MG63 (cell line): ENCODE data around the gene PHACTR1. TPM values are rescaled to one million over a fixed set of nuclear protein-coding genes. Genes with fewer than 3 reads are reported as not detected.

Source experiments
- DNase-seq: peaks from one replicate; pipeline ENCODE4 v3.0.0-alpha.2; 2020
- H3K27me3 ChIP-seq: fragments of 250-450 bp; sonication (Bioruptor Pico); 2 replicates; pipeline ENCODE4 v1.5.1; 2020; ENCODE audit warnings: mild to moderate bottlenecking, moderate library complexity
- H3K36me3 ChIP-seq: fragments of 250-450 bp; sonication (Bioruptor Pico); 2 replicates; pipeline ENCODE4 v1.5.1; 2020; ENCODE audit warnings: mild to moderate bottlenecking, moderate library complexity
- H3K4me3 ChIP-seq: fragments of 250-450 bp; sonication (Bioruptor Pico); 2 replicates; pipeline ENCODE4 v1.5.1; 2020; ENCODE audit warnings: mild to moderate bottlenecking, moderate library complexity
- H3K9me3 ChIP-seq: fragments of 250-450 bp; sonication (Bioruptor Pico); 2 replicates; pipeline ENCODE4 v1.5.1; 2020; ENCODE audit warnings: mild to moderate bottlenecking, moderate library complexity
- total RNA-seq: library from RNA; depleted of rRNA; stranded (reverse); fragments of >200 nt; shearing (Covaris generic); gene quantifications from 2 replicates; pipeline ENCODE4 v1.2.3, GENCODE V29; 2014; ENCODE audit warnings: low replicate concordance

Gene PHACTR1
- total RNA-seq, 1 experiment from 2014 or later: 0.20 TPM

DNA sequence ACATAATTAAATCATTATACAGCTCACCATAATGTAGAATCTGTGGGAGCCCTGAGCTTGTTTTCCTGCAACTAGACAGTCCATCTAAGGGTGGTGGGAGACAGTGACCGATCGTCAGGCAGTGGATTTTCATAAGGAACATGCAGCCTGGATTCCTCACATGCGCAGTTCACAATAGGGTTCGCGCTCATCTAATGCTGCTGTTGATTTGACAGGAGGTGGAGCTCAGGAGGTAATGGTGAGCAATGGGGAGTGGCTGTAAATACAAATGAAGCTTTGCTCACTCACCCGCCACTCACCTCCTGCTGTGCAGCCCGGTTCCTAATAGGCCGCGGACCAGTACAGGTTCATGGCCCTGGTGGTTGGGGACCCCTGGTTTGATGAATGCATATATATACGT is 470.3 kb downstream of the PHACTR1 start:
- Histone ChIP-seq H3K9me3 (no peaks in the 10 kb centered on the region), H3K4me3 (no peak overlapping the region), H3K36me3 (no peaks in the 10 kb centered on the region), H3K27me3 (peaks cover 12% of the 10 kb centered on the region)
- no peak for DNase-seq

DNA sequence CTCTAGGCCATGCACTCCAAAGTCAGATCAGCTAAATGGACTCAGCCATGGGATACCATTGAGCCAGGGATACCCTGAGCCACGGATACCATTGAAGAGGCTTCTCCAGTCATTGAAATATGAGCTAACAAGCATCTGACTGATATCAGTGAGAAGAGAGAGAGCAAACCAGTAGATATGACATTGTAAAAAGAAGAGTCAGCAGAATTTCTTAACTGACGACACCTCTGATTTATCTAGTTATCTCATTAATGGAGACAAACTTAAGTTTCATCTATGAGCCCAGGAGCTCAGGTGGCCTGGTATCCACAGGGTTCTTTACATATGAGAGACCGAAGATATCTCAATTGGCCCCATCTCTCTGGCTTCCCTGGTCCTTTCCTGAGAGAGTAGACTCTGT is 471.1 kb downstream of the PHACTR1 start:
- DNase-seq: no peak
- Histone ChIP-seq H3K9me3 (no peaks in the 10 kb centered on the region), H3K4me3 (no peak overlapping the region), H3K36me3 (no peaks in the 10 kb centered on the region), H3K27me3 (peaks cover 15% of the 10 kb centered on the region)

DNA sequence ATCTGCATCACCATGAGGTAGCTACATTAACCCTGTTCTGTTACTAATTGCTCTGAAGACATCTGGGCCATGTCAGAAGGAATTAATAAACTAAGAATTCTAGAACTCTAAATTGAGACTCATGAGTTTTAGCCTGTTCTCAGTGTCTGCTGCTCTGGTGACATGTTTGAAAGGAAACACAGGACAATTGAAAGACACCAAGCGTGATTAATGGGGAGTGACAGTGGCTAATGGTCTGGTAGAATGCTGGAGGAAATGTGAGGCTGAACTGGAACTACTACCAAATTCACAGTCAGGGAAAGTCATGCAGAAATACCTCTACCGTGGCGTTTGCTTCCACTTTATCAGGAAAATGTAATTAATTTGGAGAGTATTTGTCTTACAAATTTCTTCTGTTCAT is 471.7 kb downstream of the PHACTR1 start:
- Histone ChIP-seq H3K27me3 (peaks cover 16% of the 10 kb centered on the region), H3K4me3 (no peak overlapping the region), H3K36me3 (no peaks in the 10 kb centered on the region), H3K9me3 (no peaks in the 10 kb centered on the region)
- no peak for DNase-seq

DNA sequence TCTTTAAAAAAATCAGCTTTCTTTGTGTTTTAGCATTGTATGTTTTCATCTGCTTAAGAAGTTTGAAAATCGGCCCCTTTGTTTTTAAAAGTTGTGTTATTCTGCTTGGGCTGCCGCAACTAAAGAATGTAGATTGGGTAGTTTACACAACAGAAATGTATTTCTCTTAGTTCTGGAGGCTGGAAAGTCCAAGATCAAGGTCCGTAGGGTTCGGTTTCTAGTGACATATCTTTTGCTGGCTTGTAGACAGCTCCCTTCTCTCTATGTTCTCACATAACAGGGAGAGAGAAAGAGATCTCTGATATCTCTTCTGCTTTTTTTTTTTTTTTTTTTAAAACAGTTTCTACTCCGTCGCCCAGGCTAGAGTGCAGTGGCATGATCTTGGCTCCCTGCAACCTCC is 473.1 kb downstream of the PHACTR1 start:
- Histone ChIP-seq H3K27me3 (peaks cover 16% of the 10 kb centered on the region), H3K36me3 (no peaks in the 10 kb centered on the region), H3K4me3 (no peak overlapping the region), H3K9me3 (no peaks in the 10 kb centered on the region)
- DNase-seq: no peak

DNA sequence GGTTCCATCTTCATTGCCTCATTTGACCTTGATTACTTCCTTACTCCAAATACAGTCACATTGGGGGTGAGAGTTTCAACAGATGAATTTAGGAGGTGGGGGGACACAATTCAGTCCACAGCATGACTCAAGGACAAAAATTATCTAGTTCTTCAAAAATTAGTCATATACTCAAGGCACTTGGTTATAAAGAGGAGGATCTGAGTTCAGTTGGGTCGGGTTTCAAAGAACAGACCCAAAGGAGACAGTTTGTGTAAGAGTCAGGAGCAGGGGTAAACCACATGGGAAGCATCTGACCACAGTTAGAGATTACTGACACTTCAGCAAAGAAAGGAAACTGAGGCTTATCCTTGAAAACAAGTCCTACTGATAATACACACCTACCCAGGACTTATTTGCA is 473.8 kb downstream of the PHACTR1 start:
- Histone ChIP-seq H3K4me3 (no peak overlapping the region), H3K36me3 (no peaks in the 10 kb centered on the region)
- no peak for DNase-seq

DNA sequence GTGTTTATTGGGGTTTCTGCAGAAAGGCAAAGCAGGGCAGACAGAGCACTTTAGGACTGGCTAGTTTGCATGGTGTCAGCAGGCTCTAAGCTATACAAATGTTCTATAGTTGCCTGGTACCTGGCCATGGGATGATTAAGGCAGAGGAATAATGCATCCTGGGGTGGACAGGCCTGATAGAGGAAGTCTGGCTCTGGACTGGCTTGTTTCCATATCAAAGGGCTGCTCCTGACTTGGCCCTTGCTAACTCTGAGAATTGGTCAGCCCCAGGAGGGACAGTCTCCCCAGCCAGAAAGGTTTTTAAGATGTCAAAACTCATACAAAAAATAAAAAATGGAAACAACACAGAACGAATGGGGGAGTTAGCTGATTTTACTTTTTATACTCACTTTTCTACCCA is 474.9 kb downstream of the PHACTR1 start:
- no peak for DNase-seq
- H3K4me3 ChIP-seq: no peak overlapping the region
- H3K36me3 ChIP-seq: no peaks in the 10 kb centered on the region
- H3K27me3 ChIP-seq: peaks cover 9% of the 10 kb centered on the region
- H3K9me3 ChIP-seq: no peaks in the 10 kb centered on the region

More for the DNA sequence above, 473.8 kb downstream of the PHACTR1 start:
- Histone ChIP-seq H3K27me3 (peaks cover 16% of the 10 kb centered on the region), H3K9me3 (no peaks in the 10 kb centered on the region)

DNA sequence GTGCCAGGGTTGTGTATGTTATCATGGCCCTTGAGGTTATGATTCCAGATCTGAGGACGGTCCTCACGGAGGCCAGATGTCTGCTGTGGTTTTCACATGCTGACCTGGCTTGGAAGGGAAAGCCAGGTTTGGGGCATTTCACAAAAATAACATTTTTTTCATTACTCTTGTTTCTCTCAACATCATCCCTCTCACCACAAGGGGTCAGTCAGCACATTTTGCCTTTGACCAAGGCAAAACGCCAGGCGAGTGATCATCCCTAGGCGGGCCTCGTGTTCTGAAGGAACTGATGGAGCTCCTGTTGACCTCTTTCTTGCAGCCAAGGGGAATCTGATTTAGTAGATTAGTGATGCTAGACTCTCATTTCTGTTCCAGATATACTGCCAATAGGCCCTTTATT is 478.3 kb downstream of the PHACTR1 start:
- Histone ChIP-seq H3K27me3 (peaks cover 9% of the 10 kb centered on the region; the same call in 1 of the 2 replicates), H3K4me3 (no peak overlapping the region), H3K9me3 (no peaks in the 10 kb centered on the region), H3K36me3 (no peaks in the 10 kb centered on the region)
- DNase-seq: peak; percentile 70

DNA sequence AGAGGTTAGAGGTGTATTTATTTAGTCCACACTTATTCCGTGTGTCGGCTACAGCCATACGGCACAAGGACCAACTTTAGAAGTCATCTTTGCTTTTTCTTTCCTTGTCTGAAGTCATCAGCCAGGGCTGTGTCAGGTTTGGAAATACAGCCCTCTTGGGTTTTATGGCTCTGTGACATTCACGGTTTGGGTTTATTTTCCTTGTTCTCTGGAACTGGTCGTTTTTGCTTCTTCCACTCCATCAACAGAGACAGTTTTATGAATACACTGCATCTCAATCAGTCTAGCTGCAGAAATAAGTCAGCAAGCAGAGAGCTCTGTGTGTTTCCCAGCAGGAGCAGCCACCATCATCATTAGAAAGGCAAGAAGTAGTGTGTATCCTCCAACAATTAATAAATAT is 479.2 kb downstream of the PHACTR1 start:
- Histone ChIP-seq H3K36me3 (no peaks in the 10 kb centered on the region), H3K4me3 (no peak overlapping the region), H3K27me3 (peaks cover 9% of the 10 kb centered on the region; the same call in 1 of the 2 replicates), H3K9me3 (no peaks in the 10 kb centered on the region)
- DNase-seq: no peak

DNA sequence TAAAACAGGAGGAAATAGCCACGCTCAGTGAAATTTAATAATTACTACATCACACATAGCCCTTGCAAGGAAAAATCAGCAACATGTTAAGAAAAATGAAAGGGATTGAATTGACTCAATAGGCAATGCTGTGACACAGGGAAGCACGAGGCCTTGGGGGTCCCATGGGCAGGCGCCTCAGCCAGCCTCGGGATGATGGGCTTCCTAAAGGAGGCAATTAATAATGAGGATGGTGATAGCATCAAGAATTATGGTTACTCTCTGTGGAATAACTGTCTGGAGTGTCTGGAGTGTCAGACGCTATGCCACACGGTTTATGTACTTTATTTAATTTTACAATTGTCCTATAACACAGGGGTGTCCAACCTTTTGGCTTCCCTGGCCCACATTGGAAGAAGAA is 481.6 kb downstream of the PHACTR1 start:
- Histone ChIP-seq H3K9me3 (no peaks in the 10 kb centered on the region), H3K36me3 (no peaks in the 10 kb centered on the region), H3K4me3 (no peak overlapping the region), H3K27me3 (no peaks in the 10 kb centered on the region)
- DNase-seq: no peak

DNA sequence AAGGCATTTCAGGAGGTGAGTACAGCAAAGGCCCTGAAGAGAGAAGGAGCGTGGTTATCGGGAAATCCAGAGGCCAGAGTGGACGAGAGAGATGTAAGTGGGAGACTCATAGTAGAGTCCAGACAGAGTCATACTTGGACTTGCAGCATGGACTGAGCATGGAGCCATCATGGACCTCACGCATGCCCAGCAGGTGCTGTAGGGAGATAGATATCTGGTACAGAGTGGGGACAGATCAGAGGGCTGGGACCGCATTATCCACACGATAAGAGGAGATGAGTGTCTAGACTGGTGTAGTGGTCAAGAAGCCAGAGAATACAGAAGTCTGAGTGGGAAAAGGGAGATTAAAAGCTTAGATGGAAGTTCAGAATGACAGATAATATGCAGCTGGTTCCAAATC is 484.8 kb downstream of the PHACTR1 start:
- Histone ChIP-seq H3K9me3 (no peaks in the 10 kb centered on the region), H3K36me3 (no peaks in the 10 kb centered on the region), H3K27me3 (no peaks in the 10 kb centered on the region; the same call in 1 of the 2 replicates), H3K4me3 (no peak overlapping the region)
- DNase-seq: no peak

DNA sequence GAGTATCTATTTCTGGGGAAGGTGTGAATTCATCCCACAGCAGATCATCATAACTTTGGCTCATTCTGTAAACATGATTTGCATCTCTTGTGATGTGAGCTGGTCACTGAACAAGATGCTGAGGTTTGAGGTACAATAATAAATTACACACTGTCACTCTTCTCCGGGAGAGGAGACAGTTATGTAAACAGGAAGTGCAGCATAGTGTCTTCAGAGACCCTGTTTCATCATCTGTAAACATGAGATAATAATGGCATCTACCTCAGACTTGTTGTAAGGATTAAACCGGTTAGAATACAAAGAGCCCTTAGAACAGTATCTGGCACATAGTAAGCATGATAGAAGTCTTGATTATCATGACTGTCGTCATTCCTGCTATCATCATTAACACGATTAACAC is 486.6 kb downstream of the PHACTR1 start:
- H3K27me3 ChIP-seq: no peaks in the 10 kb centered on the region; the same call in 1 of the 2 replicates
- DNase-seq: no peak
- H3K9me3 ChIP-seq: no peaks in the 10 kb centered on the region
- no peaks in the 10 kb centered on the region for H3K36me3 ChIP-seq
- no peak overlapping the region for H3K4me3 ChIP-seq

DNA sequence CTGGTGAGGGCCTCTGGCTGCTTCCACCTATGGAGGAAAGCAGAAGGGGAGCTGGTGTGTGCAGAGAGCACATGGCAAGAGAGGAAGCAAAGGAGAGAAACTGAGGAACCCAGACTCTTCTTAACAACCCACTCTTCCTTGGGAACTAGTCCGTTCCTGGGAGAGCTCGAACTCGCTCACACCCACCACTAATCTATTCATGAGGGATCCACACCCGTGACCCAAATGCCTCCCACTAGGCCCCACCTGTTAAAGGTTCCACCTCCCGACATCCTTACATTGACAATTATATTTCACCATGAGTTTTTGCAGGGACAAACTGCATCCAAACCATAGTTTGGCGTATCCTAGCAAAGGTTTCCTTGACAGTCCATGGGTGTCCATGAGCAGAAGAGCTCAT is 488.5 kb downstream of the PHACTR1 start:
- Histone ChIP-seq H3K4me3 (no peak overlapping the region), H3K36me3 (no peaks in the 10 kb centered on the region)
- no peak for DNase-seq

DNA sequence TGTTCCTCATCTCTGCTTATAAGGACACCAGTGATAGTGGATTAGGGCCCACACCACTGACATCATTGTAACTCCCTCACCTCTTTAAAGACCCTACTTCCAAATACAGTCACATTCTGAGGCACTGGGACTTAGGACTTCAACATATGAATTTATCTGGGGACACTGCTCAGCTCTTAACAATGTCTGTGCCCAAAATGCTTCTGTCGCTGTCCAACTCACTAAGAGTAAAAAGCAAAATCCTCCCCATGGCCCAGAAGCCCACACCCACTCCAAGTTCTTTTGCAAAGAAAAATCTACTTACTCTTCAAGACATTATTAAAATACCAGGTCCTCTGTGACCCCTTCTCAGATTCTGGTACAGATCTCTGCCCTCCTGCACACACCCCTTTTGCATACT is 495.5 kb downstream of the PHACTR1 start:
- no peak overlapping the region for H3K4me3 ChIP-seq
- peaks cover 3% of the 10 kb centered on the region for H3K27me3 ChIP-seq
- H3K9me3 ChIP-seq: no peaks in the 10 kb centered on the region
- no peaks in the 10 kb centered on the region for H3K36me3 ChIP-seq
- no peak for DNase-seq

More for the DNA sequence above, 488.5 kb downstream of the PHACTR1 start:
- H3K9me3 ChIP-seq: no peaks in the 10 kb centered on the region
- no peaks in the 10 kb centered on the region; the same call in 1 of the 2 replicates for H3K27me3 ChIP-seq

DNA sequence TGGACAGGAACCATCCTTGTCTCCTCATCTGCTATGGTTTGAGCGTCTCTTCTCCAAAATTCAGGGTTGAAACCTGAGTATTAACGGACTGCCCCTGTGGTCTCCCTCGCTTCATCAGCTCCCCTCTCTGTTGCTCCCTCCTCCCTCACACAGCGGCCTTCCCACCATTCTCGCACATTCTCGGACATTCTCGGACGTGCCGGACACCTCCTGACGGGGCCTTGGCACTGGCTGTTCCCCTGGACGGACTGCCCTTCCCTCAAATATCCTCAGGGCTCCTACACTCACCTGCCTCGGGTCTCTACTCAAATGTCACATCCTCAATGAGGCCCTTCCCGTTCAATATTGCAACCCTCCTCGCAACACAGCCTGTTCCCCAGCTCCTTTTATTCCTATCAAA is 496.0 kb downstream of the PHACTR1 start:
- Histone ChIP-seq H3K4me3 (no peak overlapping the region), H3K36me3 (no peaks in the 10 kb centered on the region), H3K27me3 (peaks cover 3% of the 10 kb centered on the region), H3K9me3 (no peaks in the 10 kb centered on the region)
- DNase-seq: no peak

DNA sequence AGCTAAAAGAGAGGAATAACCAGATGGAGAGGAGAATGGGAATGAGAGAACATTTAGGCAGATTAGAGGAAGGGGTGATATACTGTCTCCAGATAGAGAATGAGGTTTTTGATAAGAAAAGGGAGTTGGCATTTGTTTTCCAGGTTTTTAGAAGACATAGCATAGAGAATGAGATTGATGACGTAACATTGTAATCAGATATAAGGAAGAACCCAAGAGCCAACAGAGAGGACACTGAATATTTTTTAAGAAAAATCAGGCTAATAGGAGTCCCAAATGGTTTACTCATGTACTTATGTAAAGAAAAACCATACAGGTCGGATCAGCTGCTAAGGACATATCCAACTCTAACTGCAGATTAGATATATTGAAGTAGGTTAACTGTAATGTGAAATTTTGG is 498.8 kb downstream of the PHACTR1 start:
- DNase-seq: no peak
- peaks cover 3% of the 10 kb centered on the region for H3K27me3 ChIP-seq
- H3K9me3 ChIP-seq: no peaks in the 10 kb centered on the region
- H3K4me3 ChIP-seq: no peak overlapping the region
- H3K36me3 ChIP-seq: no peaks in the 10 kb centered on the region

DNA sequence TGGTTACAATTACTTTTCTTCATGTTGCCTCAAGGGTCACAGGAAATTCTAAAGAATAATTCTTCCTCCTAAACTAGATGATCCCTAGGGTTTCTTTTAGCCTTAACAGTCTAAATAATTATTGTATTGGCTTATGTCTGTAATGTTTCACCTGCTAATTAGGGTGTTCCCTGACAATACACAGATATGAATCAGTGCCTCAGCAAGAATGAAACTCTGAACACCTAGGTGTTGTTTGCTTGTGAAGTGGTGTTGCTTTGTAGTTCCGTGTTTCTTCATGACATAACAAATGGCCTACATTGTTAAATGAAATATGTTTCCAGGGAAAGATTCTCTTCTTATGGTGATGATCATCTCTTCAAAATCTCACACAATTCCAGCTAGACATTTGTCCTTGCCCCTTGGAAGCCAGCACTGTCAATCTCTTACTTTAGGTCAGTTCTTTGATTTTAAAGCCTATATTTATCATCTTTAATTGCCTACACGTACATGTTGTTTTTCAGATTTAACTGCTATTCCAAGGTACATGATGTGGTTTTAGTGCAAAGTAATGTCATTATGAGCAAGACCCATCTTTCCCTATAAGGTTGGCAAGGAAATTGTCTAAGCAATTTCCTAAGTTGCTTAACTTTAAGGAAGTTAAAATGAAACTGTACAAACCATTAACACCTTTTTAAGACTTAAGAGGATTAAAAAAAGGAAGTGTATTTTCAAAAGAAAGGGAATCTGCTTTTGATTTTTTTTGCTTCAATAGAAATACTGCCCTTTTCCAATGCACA is 499.9 kb downstream of the PHACTR1 start:
- no peak for DNase-seq
- H3K9me3 ChIP-seq: no peaks in the 10 kb centered on the region
- no peaks in the 10 kb centered on the region for H3K36me3 ChIP-seq
- H3K4me3 ChIP-seq: no peak overlapping the region
- H3K27me3 ChIP-seq: peaks cover 3% of the 10 kb centered on the region

DNA sequence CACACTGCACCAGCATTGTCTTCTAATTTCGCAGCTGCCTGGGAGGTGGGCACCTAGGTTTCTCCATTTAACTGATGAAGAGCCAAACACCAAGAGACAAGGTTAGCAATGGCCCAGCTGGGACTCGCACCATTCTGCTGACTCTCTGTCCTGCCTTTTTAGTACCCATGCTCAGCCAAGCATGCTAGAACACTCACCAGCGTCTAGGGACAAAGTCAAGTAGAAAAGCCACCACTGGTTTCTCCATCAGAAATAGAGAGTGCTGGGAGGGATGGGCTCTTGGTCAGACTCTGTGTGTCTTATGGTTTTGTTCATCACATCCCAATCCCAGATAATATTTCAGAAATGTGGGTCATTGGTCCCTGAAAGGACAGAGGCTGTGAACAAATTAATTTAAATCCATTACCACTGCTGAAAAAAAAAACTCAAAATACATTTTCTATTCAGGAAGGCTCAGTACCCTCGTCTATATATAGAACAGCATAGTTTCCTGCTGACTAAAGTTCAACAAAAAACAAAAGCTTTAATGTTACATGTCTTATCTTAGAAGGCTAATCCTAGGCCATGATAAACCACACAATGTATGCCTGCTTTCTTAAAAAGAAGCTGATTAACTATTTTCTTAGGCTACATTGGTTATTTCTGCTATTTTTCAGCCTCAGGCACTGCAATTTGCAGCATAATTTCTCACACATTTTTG is 500.8 kb downstream of the PHACTR1 start:
- Histone ChIP-seq H3K4me3 (no peak overlapping the region), H3K9me3 (no peaks in the 10 kb centered on the region), H3K36me3 (no peaks in the 10 kb centered on the region), H3K27me3 (peaks cover 3% of the 10 kb centered on the region)
- no peak for DNase-seq

DNA sequence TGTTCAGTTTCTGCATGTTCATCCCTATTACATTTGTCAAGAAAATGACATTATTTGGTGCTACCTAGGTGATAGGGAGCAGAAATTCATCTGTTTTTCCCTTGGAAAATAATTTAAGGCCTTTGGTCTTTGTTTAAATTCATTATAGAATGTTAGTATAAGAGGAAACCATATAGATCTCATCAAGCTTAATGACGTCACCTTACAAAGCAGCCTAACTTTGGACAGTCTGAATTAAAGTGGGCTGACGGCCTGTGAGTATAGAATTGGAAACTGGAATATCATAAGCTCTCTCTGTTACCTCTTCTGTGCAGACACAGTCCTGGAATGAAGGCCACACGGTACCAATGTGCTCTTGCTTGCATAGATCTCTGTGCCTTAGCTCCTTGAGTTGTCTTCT is 503.7 kb downstream of the PHACTR1 start:
- H3K4me3 ChIP-seq: no peak overlapping the region
- DNase-seq: no peak
- no peaks in the 10 kb centered on the region for H3K36me3 ChIP-seq
- no peaks in the 10 kb centered on the region for H3K9me3 ChIP-seq
- peaks cover 1% of the 10 kb centered on the region for H3K27me3 ChIP-seq
